ENCODE data around the gene TRAF3IP1.

The TRAF3IP1 gene

DNA sequence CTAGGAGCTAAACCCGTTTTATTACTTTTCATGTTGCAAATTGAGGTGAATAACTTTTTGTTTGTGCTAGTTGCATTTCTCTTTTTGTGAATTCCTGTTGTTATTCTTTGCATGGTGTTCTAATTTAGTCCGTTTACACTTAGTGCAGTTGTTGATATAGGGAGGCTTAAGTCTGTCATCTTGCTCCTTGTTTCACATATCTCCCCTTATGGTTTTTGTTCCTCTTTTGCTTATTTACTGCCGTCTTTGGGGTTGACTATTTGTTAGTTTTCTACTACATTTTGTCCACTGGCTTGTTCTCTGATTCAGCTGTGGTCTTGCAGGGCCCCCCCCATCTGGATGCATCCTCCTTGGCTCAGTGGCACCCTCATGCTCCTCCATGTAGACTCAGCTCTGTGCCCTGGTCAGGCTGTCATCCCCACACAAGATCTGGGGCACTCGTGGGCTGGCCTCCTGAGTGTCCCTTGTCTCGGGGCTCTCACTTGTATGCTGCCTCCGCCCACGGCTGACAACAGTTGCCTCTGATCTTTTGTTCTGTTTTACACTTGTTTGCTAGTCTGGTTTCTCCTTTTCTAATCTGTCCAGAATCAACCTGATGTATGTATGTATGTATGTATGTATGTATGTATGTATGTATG is 63.5 kb downstream of the TRAF3IP1 start:
- Histone ChIP-seq H3K4me3 (ENCODE audit: low read length) (no peak overlapping the region), H3K27me3 (ENCODE audit: low read depth, low read length) (no peaks in the 10 kb centered on the region), H4K20me1 (ENCODE audit: insufficient read depth, low read length) (no peaks in the 10 kb centered on the region), H3K9ac (ENCODE audit: low read length) (no peak overlapping the region), H3K9me3 (ENCODE audit: insufficient read depth, low read length) (no peaks in the 10 kb centered on the region), H3K79me2 (ENCODE audit: low read length) (no peaks in the 10 kb centered on the region), H3K4me1 (ENCODE audit: low read length) (no peaks in the 10 kb centered on the region), H2AFZ (ENCODE audit: low read depth, low read length) (no peak overlapping the region), H3K27ac (ENCODE audit: low read length) (no peak overlapping the region), H3K4me2 (ENCODE audit: low read length) (no peak overlapping the region), H3K36me3 (replicated peaks; ENCODE audit: low read depth, low read length) (no peaks in the 10 kb centered on the region)
- TF ChIP-seq EZH2phosphoT487 (IDR thresholded peaks at IDR 0.05; ENCODE audit: low read depth) = no peak
- TF ChIP-seq, protein P1, sequence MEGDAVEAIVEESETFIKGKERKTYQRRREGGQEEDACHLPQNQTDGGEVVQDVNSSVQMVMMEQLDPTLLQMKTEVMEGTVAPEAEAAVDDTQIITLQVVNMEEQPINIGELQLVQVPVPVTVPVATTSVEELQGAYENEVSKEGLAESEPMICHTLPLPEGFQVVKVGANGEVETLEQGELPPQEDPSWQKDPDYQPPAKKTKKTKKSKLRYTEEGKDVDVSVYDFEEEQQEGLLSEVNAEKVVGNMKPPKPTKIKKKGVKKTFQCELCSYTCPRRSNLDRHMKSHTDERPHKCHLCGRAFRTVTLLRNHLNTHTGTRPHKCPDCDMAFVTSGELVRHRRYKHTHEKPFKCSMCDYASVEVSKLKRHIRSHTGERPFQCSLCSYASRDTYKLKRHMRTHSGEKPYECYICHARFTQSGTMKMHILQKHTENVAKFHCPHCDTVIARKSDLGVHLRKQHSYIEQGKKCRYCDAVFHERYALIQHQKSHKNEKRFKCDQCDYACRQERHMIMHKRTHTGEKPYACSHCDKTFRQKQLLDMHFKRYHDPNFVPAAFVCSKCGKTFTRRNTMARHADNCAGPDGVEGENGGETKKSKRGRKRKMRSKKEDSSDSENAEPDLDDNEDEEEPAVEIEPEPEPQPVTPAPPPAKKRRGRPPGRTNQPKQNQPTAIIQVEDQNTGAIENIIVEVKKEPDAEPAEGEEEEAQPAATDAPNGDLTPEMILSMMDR (IDR thresholded peaks at IDR 0.05; ENCODE audit: low read depth, low read length) = no peak

DNA sequence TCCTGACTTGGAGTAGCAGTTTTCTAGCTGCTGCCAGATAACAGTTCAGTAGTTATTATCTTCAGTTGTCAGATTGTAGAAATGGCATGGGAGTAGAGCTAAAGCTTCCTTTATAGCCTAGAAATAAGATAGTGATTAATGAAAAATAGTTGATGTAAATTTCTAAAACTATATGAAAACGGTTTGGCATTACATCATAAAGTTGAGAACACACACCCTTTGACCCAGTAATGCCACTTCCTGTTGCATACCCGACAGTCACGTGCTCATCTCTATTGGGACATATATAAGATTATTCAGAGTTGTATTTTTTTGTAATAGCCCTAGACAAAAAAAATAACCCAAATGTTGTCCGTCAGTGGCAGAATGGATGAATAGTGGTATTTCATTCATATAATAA is 67.0 kb downstream of the TRAF3IP1 start:
- H3K27me3 ChIP-seq (ENCODE audit: low read depth, low read length) = no peaks in the 10 kb centered on the region
- H4K20me1 ChIP-seq (ENCODE audit: insufficient read depth, low read length) = no peaks in the 10 kb centered on the region
- H3K4me2 ChIP-seq (ENCODE audit: low read length) = no peak overlapping the region
- H2AFZ ChIP-seq (ENCODE audit: low read depth, low read length) = no peak overlapping the region
- TF ChIP-seq, protein P1 (IDR thresholded peaks at IDR 0.05; ENCODE audit: low read depth, low read length) = no peak
- TF ChIP-seq EZH2phosphoT487 (IDR thresholded peaks at IDR 0.05; ENCODE audit: low read depth) = no peak
- no peak overlapping the region for H3K27ac ChIP-seq (ENCODE audit: low read length)
- H3K4me1 ChIP-seq (ENCODE audit: low read length) = no peaks in the 10 kb centered on the region
- no peaks in the 10 kb centered on the region for H3K36me3 ChIP-seq (replicated peaks; ENCODE audit: low read depth, low read length)
- H3K9ac ChIP-seq (ENCODE audit: low read length) = no peak overlapping the region
- H3K4me3 ChIP-seq (ENCODE audit: low read length) = no peak overlapping the region
- no peaks in the 10 kb centered on the region for H3K9me3 ChIP-seq (ENCODE audit: insufficient read depth, low read length)
- no peaks in the 10 kb centered on the region for H3K79me2 ChIP-seq (ENCODE audit: low read length)

DNA sequence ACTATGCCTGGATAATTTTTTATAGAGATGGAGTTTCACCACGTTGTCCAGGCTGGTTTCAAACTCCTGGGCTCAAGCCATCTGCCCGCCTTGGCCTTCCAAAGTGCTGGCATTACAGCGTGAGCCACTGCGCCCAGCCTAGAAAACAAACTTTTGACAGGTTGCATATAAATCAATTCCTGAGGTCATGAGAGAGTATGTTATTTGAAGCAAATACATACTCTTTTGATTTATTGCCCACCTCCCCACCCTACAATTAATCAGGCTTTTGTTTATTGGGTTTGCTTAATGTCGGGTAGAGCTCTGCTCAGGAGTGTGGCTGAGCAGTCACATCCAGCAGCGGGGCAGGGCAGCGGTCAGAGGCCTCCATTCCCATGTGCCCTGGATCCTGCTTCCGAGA is 68.5 kb downstream of the TRAF3IP1 start:
- no peaks in the 10 kb centered on the region for H3K79me2 ChIP-seq (ENCODE audit: low read length)
- no peak overlapping the region for H3K27ac ChIP-seq (ENCODE audit: low read length)
- no peak overlapping the region for H3K4me3 ChIP-seq (ENCODE audit: low read length)
- TF ChIP-seq, protein P1 (IDR thresholded peaks at IDR 0.05; ENCODE audit: low read depth, low read length) = no peak
- TF ChIP-seq EZH2phosphoT487 (IDR thresholded peaks at IDR 0.05; ENCODE audit: low read depth) = no peak
- no peaks in the 10 kb centered on the region for H3K9me3 ChIP-seq (ENCODE audit: insufficient read depth, low read length)
- H3K4me2 ChIP-seq (ENCODE audit: low read length) = no peak overlapping the region
- no peak overlapping the region for H2AFZ ChIP-seq (ENCODE audit: low read depth, low read length)
- no peaks in the 10 kb centered on the region for H4K20me1 ChIP-seq (ENCODE audit: insufficient read depth, low read length)
- H3K4me1 ChIP-seq (ENCODE audit: low read length) = no peaks in the 10 kb centered on the region
- no peak overlapping the region for H3K9ac ChIP-seq (ENCODE audit: low read length)
- no peaks in the 10 kb centered on the region for H3K27me3 ChIP-seq (ENCODE audit: low read depth, low read length)
- H3K36me3 ChIP-seq (replicated peaks; ENCODE audit: low read depth, low read length) = no peaks in the 10 kb centered on the region

DNA sequence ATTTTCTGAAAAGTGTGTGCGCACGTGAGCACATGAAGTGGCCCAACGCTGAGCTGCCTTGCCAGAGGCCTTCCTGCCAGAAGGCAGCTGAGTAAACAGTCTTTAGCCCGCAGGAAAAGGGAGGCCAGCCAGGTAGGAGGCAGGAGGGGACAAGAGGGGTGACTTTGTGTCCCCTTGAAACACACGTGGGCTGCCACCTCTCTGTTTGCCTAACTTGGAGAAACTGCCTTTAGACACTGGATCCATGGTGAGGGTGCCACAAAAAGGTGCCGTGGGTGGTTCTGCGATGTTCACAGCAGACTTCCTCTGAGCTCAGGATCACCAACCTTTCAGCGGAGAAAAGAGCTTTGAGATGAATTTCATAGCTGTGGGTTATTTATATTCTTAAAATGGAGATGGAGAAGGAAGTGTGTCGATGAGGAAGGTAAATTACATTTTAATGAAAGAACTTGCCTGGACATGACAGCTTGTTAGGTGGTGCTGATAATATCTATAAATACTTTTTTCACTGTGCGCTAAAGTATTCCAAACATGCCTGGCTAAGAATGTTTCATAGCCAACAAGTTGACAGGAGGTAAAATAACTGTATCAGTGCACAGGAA is 69.8 kb downstream of the TRAF3IP1 start:
- Histone ChIP-seq H3K4me2 (ENCODE audit: low read length) (no peak overlapping the region), H2AFZ (ENCODE audit: low read depth, low read length) (no peak overlapping the region), H3K27me3 (ENCODE audit: low read depth, low read length) (no peaks in the 10 kb centered on the region), H4K20me1 (ENCODE audit: insufficient read depth, low read length) (no peaks in the 10 kb centered on the region), H3K36me3 (replicated peaks; ENCODE audit: low read depth, low read length) (no peaks in the 10 kb centered on the region), H3K4me1 (ENCODE audit: low read length) (no peaks in the 10 kb centered on the region), H3K27ac (ENCODE audit: low read length) (no peak overlapping the region), H3K4me3 (ENCODE audit: low read length) (no peak overlapping the region), H3K9ac (ENCODE audit: low read length) (no peak overlapping the region), H3K79me2 (ENCODE audit: low read length) (no peaks in the 10 kb centered on the region), H3K9me3 (ENCODE audit: insufficient read depth, low read length) (no peaks in the 10 kb centered on the region)
- TF ChIP-seq EZH2phosphoT487 (IDR thresholded peaks at IDR 0.05; ENCODE audit: low read depth) = no peak
- TF ChIP-seq, protein P1 (IDR thresholded peaks at IDR 0.05; ENCODE audit: low read depth, low read length) = no peak

All from OCI-LY3 (cell line).